ENCODE measurements around the gene LRRC26. TPM values are rescaled to one million over a fixed set of nuclear protein-coding genes. Genes with fewer than 3 reads are reported as not detected.

LRRC26 gene
- total RNA-seq, 2 experiments from 2014 or later = not detected

- POLR2A ChIA-PET = interaction anchor here (0.9 to 1.7 kb wide), 2 partner anchors 10 to 29 kb away, joined by 3 to 6 read pairs; partner anchors contain the start of gene TUBB4B
- intact Hi-C loops (cut with micrococcal nuclease) = no loop called here
- H3K9me3 Mint-ChIP-seq = no peaks in the 10 kb centered on the region
- TF ChIP-seq CTCF (IDR thresholded peaks at IDR 0.05) = no peak
- ATAC-seq (no peak), DNase-seq (no peak)
- peaks cover 10% of the 10 kb centered on the region for H3K36me3 Mint-ChIP-seq (ENCODE audit: low read depth)
- H3K4me3 Mint-ChIP-seq = no peak overlapping the region
- peaks cover 3% of the 10 kb centered on the region for H3K4me1 Mint-ChIP-seq (ENCODE audit: low read depth)
- H3K27me3 Mint-ChIP-seq = no peaks in the 10 kb centered on the region
- no peak overlapping the region for H3K27ac Mint-ChIP-seq
- CTCF ChIA-PET = no interaction called here
These were observed 42.7 kb upstream of the LRRC26 start for GRCh38 chr9:137212520-137212919.

- no peak for DNase-seq
- Mint-ChIP-seq H3K4me3 (no peak overlapping the region), H3K4me1 (ENCODE audit: low read depth) (peaks cover 13% of the 10 kb centered on the region), H3K27ac (no peak overlapping the region), H3K9me3 (no peaks in the 10 kb centered on the region), H3K36me3 (ENCODE audit: low read depth) (peaks cover 20% of the 10 kb centered on the region), H3K27me3 (no peaks in the 10 kb centered on the region)
- intact Hi-C loops (cut with micrococcal nuclease) = no loop called here
- ChIA-PET CTCF (no interaction called here), POLR2A (interaction anchor here (0.9 to 2.7 kb wide), 3 partner anchors 8 to 30 kb away, joined by 3 to 9 read pairs (median 6); partner anchors contain the start of gene TUBB4B)
- no peak for TF ChIP-seq CTCF (IDR thresholded peaks at IDR 0.05)
- ATAC-seq = no peak
These were observed 41.7 kb upstream of the LRRC26 start for GRCh38 chr9:137211532-137211931.

GRCh38 chr9:137206602-137207001, 36.8 kb upstream of the LRRC26 start:
- ATAC-seq (no peak), DNase-seq (no peak)
- H3K9me3 Mint-ChIP-seq = no peaks in the 10 kb centered on the region
- intact Hi-C loops (cut with micrococcal nuclease) = no loop called here
- CTCF ChIA-PET = interaction anchor here (1.2 to 3.9 kb wide), 4 partner anchors 17 to 34 kb away, joined by 3 to 15 read pairs (median 9); partner anchors contain the start of genes RNF224 and SSNA1
- no peak for TF ChIP-seq CTCF (IDR thresholded peaks at IDR 0.05)
- peaks cover 30% of the 10 kb centered on the region for H3K4me1 Mint-ChIP-seq (ENCODE audit: low read depth)
- H3K27me3 Mint-ChIP-seq = no peaks in the 10 kb centered on the region
- peak overlapping the region; percentile 87 for H3K27ac Mint-ChIP-seq
- peak overlapping the region; percentile 93 for H3K4me3 Mint-ChIP-seq
- H3K36me3 Mint-ChIP-seq (ENCODE audit: low read depth) = peaks cover 21% of the 10 kb centered on the region
- POLR2A ChIA-PET = interaction anchor here (0.5 to 6.0 kb wide), 9 partner anchors 11 to 187 kb away, joined by 3 to 44 read pairs (median 4); partner anchors contain the start of genes ANAPC2, RNF208 and SSNA1

- H3K36me3 Mint-ChIP-seq (ENCODE audit: low read depth) = peaks cover 21% of the 10 kb centered on the region
- H3K27me3 Mint-ChIP-seq = no peaks in the 10 kb centered on the region
- TF ChIP-seq CTCF (IDR thresholded peaks at IDR 0.05) = no peak
- CTCF ChIA-PET = interaction anchor here (0.7 to 3.9 kb wide), 5 partner anchors 16 to 159 kb away, joined by 3 to 15 read pairs (median 8); partner anchors contain the start of gene SSNA1
- peak within 1 kb of the TSS; percentile 93 for H3K27ac Mint-ChIP-seq
- H3K4me3 Mint-ChIP-seq = peak within 1 kb of the TSS; percentile 93
- POLR2A ChIA-PET = interaction anchor here (0.6 to 6.0 kb wide), 18 partner anchors 9 to 250 kb away, joined by 3 to 44 read pairs (median 3); partner anchors contain the start of genes ANAPC2, CYSRT1, RNF208 and SSNA1
- ATAC-seq (peak; percentile 57), DNase-seq (peak; percentile 95)
- H3K9me3 Mint-ChIP-seq = no peaks in the 10 kb centered on the region
- intact Hi-C loops (cut with micrococcal nuclease) = no loop called here
- peaks cover 34% of the 10 kb centered on the region for H3K4me1 Mint-ChIP-seq (ENCODE audit: low read depth)
These were observed 35.5 kb upstream of the LRRC26 start, which contains the start of the genes NDOR1 and TMEM203 for GRCh38 chr9:137205126-137206069. NDOR1 (plus strand) TSS chr9:137205700; CDS start chr9:137205778, 78 bp downstream. TMEM203 (minus strand) TSS chr9:137205648; CDS start chr9:137205414, 234 bp downstream.

All from activated CD8-positive, alpha-beta T cell treated with anti-CD3 and anti-CD28 coated beads for 36 hours (primary cell).